Thoracic aorta (tissue), 2 donors: Measurements from ENCODE around the gene CCL17. TPM values are rescaled to one million over a fixed set of nuclear protein-coding genes. Genes with fewer than 3 reads are reported as not detected.

Source experiments
- ATAC-seq: fragments of 150-250 bp; one replicate; pipeline ENCODE4 v1.8.0; 2017; ENCODE audit warnings: low read depth; ENCODE audit not compliant: insufficient number of reproducible peaks, low FRiP score
- DNase-seq: peaks from one replicate; pipeline ENCODE4 v3.0.0-alpha.2; 2020; ENCODE audit warnings: low spot score
- H3K27ac ChIP-seq, 2 donors: fragments of 200-600 bp; sonication (generic); 1 replicate in 1 of 2; 2 replicates in 1 of 2; pipeline ENCODE4 v1.5.1; 2016; ENCODE audit warnings: mild to moderate bottlenecking in 2 of 2, moderate library complexity in 2 of 2
- H3K27me3 ChIP-seq: fragments of 200-600 bp; sonication (generic); replicated peaks from 2 replicates; pipeline ENCODE4 v1.6.0; 2016; ENCODE audit warnings: mild to moderate bottlenecking; ENCODE audit not compliant: insufficient read depth
- H3K36me3 ChIP-seq: fragments of 200-600 bp; sonication (generic); one replicate; pipeline ENCODE4 v1.5.1; 2016
- H3K4me1 ChIP-seq, 2 donors: fragments of 200-600 bp; sonication (generic); 1 replicate in 1 of 2; 2 replicates in 1 of 2; pipeline versions ENCODE4 v1.5.1 to v1.6.0; 2016; ENCODE audit warnings: low read depth in 2 of 2, mild to moderate bottlenecking in 1 of 2; ENCODE audit not compliant: control insufficient read depth in 1 of 2
- H3K4me3 ChIP-seq: fragments of 200-600 bp; sonication (generic); 2 replicates; pipeline ENCODE4 v1.5.1; 2016; ENCODE audit warnings: mild to moderate bottlenecking
- H3K9me3 ChIP-seq: fragments of 200-600 bp; sonication (generic); 2 replicates; pipeline ENCODE4 v1.5.1; 2016
- total RNA-seq, 2 donors: library from RNA; depleted of rRNA; stranded (reverse); fragments of >200 nt; gene quantifications; one replicate each; pipeline versions ENCODE4 v1.1.0 to v1.2.3, GENCODE V29; 2016
- TF ChIP-seq, protein P1 (sequence below): fragments of 200-600 bp; sonication (generic); IDR thresholded peaks from one replicate; pipeline ENCODE4 v1.5.1; 2019; ENCODE audit warnings: antibody characterized with exemption

Gene CCL17
- total RNA-seq, 2 donors from 2014 or later: not detected

DNA sequence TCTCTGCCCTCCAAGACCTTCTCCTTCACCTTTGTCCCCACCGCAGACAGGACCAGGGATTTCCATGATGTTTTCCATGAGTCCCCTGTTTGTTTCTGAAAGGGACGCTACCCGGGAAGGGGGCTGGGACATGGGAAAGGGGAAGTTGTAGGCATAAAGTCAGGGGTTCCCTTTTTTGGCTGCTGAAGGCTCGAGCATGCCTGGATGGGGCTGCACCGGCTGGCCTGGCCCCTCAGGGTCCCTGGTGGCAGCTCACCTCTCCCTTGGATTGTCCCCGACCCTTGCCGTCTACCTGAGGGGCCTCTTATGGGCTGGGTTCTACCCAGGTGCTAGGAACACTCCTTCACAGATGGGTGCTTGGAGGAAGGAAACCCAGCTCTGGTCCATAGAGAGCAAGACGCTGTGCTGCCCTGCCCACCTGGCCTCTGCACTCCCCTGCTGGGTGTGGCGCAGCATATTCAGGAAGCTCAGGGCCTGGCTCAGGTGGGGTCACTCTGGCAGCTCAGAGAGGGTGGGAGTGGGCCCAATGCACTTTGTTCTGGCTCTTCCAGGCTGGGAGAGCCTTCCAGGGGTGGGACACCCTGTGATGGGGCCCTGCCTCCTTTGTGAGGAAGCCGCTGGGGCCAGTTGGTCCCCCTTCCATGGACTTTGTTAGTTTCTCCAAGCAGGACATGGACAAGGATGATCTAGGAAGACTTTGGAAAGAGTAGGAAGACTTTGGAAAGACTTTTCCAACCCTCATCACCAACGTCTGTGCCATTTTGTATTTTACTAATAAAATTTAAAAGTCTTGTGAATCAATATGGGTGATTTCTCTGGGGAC lies 20.1 kb upstream of the CCL17 start:
- TF ChIP-seq, protein P1, sequence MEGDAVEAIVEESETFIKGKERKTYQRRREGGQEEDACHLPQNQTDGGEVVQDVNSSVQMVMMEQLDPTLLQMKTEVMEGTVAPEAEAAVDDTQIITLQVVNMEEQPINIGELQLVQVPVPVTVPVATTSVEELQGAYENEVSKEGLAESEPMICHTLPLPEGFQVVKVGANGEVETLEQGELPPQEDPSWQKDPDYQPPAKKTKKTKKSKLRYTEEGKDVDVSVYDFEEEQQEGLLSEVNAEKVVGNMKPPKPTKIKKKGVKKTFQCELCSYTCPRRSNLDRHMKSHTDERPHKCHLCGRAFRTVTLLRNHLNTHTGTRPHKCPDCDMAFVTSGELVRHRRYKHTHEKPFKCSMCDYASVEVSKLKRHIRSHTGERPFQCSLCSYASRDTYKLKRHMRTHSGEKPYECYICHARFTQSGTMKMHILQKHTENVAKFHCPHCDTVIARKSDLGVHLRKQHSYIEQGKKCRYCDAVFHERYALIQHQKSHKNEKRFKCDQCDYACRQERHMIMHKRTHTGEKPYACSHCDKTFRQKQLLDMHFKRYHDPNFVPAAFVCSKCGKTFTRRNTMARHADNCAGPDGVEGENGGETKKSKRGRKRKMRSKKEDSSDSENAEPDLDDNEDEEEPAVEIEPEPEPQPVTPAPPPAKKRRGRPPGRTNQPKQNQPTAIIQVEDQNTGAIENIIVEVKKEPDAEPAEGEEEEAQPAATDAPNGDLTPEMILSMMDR: no peak
- H3K36me3 ChIP-seq: peaks cover 29% of the 10 kb centered on the region
- H3K9me3 ChIP-seq: no peaks in the 10 kb centered on the region
- DNase-seq (no peak), ATAC-seq (no peak)
- no peaks in the 10 kb centered on the region for H3K27me3 ChIP-seq
- no peak overlapping the region for H3K4me3 ChIP-seq
- peak overlapping the region; percentile 44 to 56 for H3K27ac ChIP-seq
- H3K4me1 ChIP-seq: peaks cover 31 to 62% of the 10 kb centered on the region in 2 donors

DNA sequence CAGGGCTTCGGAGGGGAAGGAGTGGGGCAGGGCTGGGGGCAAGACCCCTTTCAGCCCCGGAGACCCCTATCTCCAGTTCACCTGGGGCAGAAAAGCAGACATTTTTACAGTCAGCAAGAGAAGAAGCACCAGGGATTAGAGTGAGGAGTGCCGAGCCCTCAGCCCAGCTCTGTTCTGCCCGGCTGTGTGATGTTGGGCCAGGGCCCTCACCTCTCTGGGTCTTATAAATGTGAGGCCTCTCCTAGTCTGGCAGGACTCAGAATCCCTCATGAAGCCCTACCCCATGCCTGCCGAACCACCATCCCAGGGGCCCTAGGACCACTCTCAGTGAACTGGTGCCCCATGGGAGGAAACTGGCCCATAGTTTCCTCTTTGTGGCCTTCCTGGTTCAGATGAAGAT lies 19.5 kb upstream of the CCL17 start:
- no peak for ATAC-seq
- Histone ChIP-seq H3K27me3 (no peaks in the 10 kb centered on the region), H3K4me3 (no peak overlapping the region), H3K27ac (no peak overlapping the region), H3K9me3 (no peaks in the 10 kb centered on the region), H3K4me1 (peaks cover 28 to 57% of the 10 kb centered on the region in 2 donors), H3K36me3 (peaks cover 23% of the 10 kb centered on the region)
- TF ChIP-seq, protein P1: no peak
- DNase-seq: no peak

DNA sequence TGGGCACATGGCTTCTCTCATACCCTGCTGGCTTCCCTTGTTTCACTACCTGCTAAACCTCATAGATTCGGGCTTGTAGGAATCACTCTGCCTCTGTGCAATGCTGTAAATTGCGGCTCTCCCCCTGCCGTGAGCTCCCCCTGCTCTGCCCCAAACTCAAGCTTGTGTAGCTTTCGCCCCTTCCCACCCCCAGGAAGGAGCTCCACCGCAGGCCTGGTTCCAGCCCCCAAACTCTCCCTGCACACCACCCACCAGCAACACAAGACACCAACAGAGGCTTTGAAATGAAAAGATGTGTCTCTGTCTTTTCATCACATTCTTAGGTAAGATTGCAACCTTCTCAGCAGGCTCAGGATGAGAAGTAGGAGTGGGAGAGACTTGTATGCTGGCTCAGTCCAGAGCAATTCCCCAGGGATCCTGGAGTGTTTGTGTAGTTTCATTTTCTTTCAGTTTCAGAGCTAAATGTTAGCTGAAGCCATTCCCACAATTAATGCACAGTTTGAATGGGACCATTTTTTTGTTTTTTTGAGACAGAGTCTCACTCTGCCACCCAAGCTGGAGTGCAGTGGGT lies 18.1 kb upstream of the CCL17 start:
- H3K4me1 ChIP-seq: peaks cover 18 to 50% of the 10 kb centered on the region in 2 donors
- no peak for DNase-seq

DNA sequence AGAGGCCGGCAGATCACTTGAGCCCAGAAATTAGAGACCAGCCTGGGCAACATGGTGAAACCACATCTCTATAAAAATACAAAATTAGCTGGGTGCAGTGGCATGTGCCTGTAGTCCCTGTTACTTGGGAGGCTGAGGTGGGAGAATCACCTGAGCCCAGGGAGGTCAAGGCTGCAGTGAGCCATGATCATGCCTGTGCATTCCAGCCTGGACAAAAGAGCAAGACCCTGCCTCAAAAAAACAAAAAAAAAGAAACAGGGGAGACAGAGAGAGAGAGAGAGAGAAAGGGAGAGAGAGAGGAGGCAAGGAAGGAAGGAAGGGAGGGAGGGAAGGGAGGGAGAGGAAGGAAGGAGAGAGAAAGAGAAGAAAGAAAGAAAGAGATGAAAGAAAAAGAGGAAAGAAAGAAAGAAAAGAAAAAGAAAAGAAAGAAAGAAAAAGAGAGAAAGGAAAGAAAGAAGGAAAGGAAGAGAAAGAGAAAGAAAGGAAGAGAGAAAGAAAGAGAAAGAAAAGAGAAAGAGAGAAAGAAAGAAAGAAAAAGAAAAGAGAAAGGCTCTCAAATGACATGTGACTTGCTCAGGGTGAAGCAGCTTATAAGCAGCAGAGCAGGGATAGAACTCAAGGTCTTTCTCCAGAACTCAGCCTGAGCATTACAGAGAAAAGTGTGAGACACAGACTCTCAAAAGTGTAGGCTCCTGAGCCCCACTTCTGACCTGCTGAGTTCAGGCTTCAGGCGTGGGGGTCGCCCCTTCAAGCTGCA lies 16.8 kb upstream of the CCL17 start:
- Histone ChIP-seq H3K9me3 (no peaks in the 10 kb centered on the region), H3K36me3 (peaks cover 7% of the 10 kb centered on the region), H3K27me3 (no peaks in the 10 kb centered on the region), H3K4me3 (no peak overlapping the region), H3K27ac (no peak overlapping the region), H3K4me1 (peaks cover 18 to 42% of the 10 kb centered on the region in 2 donors)
- ATAC-seq (no peak), DNase-seq (no peak)
- TF ChIP-seq, protein P1: no peak

More for the DNA sequence above, 18.1 kb upstream of the CCL17 start:
- Histone ChIP-seq H3K4me3 (peak overlapping the region; percentile 33), H3K27ac (no peak overlapping the region), H3K36me3 (peaks cover 15% of the 10 kb centered on the region), H3K27me3 (no peaks in the 10 kb centered on the region), H3K9me3 (no peaks in the 10 kb centered on the region)
- no peak for ATAC-seq
- TF ChIP-seq, protein P1: no peak
